Measurements from ENCODE around the gene PLD4.

DNA sequence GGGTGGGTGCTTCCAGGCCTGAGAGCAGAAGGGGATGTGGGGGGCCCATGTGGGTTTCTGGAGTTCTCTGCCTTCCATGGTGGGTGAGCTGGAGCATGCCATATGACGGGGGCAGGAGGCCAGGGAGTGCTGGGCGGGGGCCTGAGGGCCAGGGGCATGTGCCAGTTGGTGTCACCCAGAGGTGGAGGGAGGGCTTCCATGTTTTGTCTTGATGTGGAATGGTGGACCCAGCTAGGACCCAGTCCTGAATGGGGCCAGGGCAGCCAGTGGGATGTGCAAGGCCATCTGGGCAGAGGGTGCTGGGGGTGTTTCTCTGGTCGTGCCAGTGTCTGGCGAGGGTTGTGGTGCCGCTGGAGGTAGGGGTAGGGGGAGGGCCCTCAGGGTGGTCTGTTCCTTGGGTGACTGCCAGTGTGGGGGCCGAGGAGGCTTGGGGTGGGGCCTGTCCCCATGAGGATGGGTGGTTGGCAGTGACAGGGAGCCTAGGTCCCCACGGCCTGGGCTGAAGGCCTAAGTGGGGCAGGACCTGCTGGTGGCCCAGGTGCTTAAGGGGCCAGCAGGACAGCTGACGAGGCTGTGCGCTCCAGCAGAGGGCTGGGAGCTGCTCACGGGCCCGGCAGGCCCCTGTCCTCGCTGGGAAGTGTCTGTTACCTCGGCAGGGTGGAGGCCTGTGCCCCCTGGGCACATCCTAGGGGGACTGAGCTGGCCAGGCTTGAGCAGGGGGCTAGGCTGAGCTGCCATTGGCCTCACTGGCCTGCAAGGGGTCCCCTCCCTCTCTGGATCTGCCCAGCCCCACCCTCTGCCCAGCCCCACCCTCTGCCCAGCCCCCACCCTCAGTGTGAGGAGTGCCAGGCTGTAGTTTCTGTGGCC is 32.8 kb upstream of the PLD4 start:
- TF ChIP-seq, protein P1, sequence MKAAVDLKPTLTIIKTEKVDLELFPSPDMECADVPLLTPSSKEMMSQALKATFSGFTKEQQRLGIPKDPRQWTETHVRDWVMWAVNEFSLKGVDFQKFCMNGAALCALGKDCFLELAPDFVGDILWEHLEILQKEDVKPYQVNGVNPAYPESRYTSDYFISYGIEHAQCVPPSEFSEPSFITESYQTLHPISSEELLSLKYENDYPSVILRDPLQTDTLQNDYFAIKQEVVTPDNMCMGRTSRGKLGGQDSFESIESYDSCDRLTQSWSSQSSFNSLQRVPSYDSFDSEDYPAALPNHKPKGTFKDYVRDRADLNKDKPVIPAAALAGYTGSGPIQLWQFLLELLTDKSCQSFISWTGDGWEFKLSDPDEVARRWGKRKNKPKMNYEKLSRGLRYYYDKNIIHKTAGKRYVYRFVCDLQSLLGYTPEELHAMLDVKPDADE (IDR thresholded peaks at IDR 0.05), result no peak
- TF ChIP-seq, protein P2, sequence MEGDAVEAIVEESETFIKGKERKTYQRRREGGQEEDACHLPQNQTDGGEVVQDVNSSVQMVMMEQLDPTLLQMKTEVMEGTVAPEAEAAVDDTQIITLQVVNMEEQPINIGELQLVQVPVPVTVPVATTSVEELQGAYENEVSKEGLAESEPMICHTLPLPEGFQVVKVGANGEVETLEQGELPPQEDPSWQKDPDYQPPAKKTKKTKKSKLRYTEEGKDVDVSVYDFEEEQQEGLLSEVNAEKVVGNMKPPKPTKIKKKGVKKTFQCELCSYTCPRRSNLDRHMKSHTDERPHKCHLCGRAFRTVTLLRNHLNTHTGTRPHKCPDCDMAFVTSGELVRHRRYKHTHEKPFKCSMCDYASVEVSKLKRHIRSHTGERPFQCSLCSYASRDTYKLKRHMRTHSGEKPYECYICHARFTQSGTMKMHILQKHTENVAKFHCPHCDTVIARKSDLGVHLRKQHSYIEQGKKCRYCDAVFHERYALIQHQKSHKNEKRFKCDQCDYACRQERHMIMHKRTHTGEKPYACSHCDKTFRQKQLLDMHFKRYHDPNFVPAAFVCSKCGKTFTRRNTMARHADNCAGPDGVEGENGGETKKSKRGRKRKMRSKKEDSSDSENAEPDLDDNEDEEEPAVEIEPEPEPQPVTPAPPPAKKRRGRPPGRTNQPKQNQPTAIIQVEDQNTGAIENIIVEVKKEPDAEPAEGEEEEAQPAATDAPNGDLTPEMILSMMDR (conservative IDR thresholded peaks at IDR 0.05; ENCODE audit: low read depth in 2 of 2), result no peak
- no peak for TF ChIP-seq EZH2 (IDR thresholded peaks at IDR 0.05; ENCODE audit: low read depth, unreplicated experiment)
